Measurements from ENCODE around the gene CTDP1.

Gene CTDP1

DNA sequence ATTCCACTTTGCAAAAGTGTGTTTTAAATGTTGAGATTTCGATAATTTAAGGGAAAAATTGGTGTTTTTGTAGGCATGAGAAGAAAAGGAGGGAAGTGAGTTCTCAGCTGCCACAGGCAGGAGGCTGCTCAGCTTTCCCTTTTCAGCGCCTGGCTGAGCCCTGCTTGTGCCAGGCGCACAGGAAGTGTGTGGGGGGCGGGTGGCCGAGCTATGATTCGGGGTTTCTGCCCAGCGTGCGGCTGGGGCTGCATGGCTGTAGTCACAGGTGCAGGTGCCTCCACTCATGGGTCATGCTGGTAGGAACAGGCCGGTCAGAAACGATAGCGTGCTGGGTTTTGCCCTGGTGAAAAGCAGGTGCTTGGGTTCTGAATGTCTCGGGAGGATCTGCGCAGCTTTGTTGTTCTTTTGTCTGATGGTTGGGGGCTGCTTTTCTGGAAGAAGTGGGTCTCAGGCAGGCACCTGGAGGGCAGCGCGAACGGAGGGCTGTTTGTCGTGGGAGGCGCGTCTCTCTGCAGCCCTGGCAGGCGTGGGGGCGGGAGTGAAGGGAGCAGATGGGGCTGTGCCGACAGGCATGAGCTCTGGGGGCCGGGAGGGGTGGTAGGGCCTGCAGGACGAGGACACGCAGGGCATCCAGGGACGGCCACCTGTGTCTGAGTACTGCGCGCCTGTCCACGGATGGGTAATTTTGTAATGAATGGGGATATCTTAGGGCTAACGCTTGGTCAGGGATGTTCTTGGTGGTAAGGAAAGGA lies 120.2 kb downstream of the CTDP1 start:
- DNase-seq: no peak

- DNase-seq: no peak
Observed at GRCh38 chr18:79800371-79801180, 121.0 kb downstream of the CTDP1 start.

- no peak for DNase-seq
Observed at GRCh38 chr18:79801217-79801616, 121.6 kb downstream of the CTDP1 start.

DNA sequence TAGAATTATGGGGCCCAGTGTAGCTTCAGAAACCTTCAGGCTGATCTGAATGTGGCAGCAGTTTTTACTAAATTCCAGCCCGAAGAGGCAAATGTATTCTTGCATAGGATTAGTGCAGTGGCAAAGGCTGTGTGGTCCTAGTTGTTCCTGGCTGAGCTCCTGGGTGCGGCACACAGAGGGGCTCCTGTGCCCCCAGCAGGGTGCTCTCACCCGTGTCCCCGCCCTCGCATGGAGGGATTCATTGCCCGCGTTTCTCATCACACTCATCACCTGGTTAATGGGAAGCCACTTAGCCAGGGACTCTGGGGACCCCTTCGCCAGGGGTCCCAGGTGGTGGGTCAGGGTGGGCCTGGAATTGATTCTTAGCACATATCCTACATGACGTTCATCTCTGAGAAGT lies 122.0 kb downstream of the CTDP1 start:
- DNase-seq: no peak

GRCh38 chr18:79802298-79802697 lies 122.7 kb downstream of the CTDP1 start:
- no peak for DNase-seq

DNA sequence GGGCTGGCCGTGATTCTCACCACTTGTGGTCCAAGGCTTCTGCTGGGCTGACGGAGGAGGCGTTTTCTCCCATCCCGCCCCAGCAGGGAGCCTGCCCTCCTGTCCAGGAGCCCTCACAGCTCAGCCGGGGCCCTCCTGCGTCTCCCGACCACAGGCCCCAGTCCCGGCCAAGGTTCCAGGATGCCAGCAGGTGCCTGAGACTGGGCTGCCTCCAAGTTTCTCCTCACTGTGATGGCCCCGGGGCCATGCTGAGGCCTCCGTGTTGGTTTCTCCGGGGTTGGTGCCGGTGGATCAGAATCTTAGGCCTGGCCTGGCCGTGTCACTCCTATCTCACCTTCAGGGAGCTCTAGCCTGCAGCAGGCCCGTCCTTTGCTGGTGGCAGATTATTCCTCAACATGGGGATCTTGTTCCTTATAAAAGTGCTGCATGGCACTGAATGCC lies 124.0 kb downstream of the CTDP1 start:
- DNase-seq: no peak

Measured in C1 segment of cervical spinal cord (tissue), 14 donors.